Mucosa of descending colon (tissue), 3 donors: Measurements from ENCODE around the gene TRAF5. TPM values are rescaled to one million over a fixed set of nuclear protein-coding genes. Genes with fewer than 3 reads are reported as not detected.
"Not testable (repeated sequence)": the region's sequence is repeated elsewhere in the genome, so short reads cannot be mapped to it uniquely, and the experiment has no call there.

Source experiments
- ATAC-seq: fragments of 200-7000 bp; cut with Tn5 transposase; one replicate; pipeline ENCODE4 v1.9.1; 2020; ENCODE audit warnings: mild to moderate bottlenecking, moderate library complexity
- DNase-seq, 3 donors: peaks; one replicate each; pipeline ENCODE4 v3.0.0-alpha.2; 2020
- H3K36me3 ChIP-seq: fragments of 200-600 bp; one replicate; pipeline ENCODE4 v1.8.0; 2021; ENCODE audit warnings: low read depth, mild to moderate bottlenecking
- H3K4me1 ChIP-seq: fragments of 200-600 bp; one replicate; pipeline ENCODE4 v1.8.0; 2021; ENCODE audit warnings: low read depth, mild to moderate bottlenecking
- H3K4me3 ChIP-seq: fragments of 200-600 bp; one replicate; pipeline ENCODE4 v1.8.0; 2021; ENCODE audit warnings: mild to moderate bottlenecking
- H3K9me3 ChIP-seq: fragments of 200-600 bp; one replicate; pipeline ENCODE4 v1.8.0; 2021; ENCODE audit warnings: mild to moderate bottlenecking
- intact Hi-C, 2 donors: fragments of 100-400 bp; cut with DNase I in 1 of 2; cut with micrococcal nuclease in 1 of 2; formaldehyde crosslinking; loops; one replicate each; pipeline versions ENCODE4 v1.11.0 to v1.11.1; 2022; cut with DNase I, micrococcal nuclease
- total RNA-seq, 3 donors: library from RNA; stranded (reverse); fragmentation: NEBNext Ultra II Directional in 2 of 3; extraction: Animal tissue kit (Norgen Biotek cat#: 25700) in 2 of 3; gene quantifications; one replicate each; pipeline versions ENCODE4 v1.2.1 to v1.2.4, GENCODE V29; 2021 to 2023
- TF ChIP-seq, protein P1 (sequence below): fragments of 200-600 bp; IDR thresholded peaks from one replicate; pipeline ENCODE4 v1.8.0; 2022; ENCODE audit warnings: antibody characterized with exemption, mild to moderate bottlenecking
- donor health status: DM: no; HTN: no; CAD: no; lungs with moderate emphysema.
- donor health status: DM: no; HTN: no; CAD: no.
- donor health status: DM: no; HTN: yes; CAD: no.

Gene TRAF5
- total RNA-seq, 3 donors from 2014 or later, result 19.4 to 28.5 (median 23.9) TPM

DNA sequence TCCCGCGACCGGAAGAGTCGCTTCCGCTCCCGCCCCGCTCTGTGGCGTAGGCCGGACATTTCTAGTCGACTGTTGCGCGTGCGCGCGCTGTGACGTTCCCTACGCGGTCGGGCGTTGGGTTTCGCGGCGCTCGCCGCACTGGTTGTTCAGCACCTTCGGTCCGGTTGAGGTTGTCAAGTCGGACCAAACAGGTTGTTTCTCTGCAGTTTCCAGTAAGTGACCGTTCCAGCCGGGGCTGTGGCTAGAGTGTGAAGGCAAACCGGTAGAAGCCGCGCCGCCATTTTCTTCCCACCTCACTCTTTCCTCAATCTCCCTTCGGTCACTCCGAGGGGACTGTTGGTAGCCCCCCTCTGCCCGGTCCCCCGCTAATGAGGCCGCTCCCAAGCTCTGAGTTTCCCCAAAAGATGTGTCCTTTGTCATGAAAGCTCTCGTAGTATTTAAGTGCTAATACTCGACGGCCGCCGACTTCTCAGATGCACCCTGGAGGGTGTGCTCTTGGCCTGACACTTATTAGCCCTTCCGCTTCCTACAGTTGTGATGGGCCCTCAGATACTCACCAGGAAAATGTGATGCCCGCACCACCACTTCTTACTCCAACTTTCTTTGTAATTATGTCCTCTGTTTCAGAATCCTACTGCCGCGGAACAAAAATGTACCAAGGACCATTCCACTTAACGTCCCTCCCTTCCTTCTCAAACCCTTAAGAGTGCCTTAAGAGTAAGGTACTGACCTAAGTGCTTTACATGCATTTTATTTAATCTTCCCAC, 56.3 kb downstream of the TRAF5 start:
- Histone ChIP-seq H3K4me3 (peak overlapping the region; percentile 14), H3K36me3 (no peaks in the 10 kb centered on the region), H3K4me1 (peaks cover 6% of the 10 kb centered on the region), H3K9me3 (no peaks in the 10 kb centered on the region)
- intact Hi-C loops, result no loop called here
- TF ChIP-seq, protein P1, sequence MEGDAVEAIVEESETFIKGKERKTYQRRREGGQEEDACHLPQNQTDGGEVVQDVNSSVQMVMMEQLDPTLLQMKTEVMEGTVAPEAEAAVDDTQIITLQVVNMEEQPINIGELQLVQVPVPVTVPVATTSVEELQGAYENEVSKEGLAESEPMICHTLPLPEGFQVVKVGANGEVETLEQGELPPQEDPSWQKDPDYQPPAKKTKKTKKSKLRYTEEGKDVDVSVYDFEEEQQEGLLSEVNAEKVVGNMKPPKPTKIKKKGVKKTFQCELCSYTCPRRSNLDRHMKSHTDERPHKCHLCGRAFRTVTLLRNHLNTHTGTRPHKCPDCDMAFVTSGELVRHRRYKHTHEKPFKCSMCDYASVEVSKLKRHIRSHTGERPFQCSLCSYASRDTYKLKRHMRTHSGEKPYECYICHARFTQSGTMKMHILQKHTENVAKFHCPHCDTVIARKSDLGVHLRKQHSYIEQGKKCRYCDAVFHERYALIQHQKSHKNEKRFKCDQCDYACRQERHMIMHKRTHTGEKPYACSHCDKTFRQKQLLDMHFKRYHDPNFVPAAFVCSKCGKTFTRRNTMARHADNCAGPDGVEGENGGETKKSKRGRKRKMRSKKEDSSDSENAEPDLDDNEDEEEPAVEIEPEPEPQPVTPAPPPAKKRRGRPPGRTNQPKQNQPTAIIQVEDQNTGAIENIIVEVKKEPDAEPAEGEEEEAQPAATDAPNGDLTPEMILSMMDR, result no peak
- DNase-seq (peak; percentile 95 to 97 (median 96)), ATAC-seq (peak; percentile 100)

DNA sequence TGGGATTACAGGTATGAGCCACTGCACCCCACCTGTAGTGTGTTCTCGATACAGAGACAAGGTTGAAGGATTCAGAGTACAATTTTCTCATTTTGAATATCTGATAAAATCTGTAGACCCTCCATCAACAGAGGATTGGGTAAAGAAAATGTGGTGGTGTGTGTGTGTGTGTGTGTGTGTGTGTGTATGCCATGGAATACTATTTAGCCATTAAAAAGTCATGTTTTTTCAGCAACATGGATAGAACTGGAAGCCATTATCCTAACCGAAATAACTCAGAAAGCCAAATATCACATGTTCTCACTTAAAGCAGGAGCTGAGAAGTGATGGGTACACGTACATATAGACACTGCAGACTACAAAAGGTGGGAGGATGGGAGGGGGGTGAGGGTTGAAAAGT, 57.9 kb downstream of the TRAF5 start:
- TF ChIP-seq, protein P1, result no peak
- H3K4me3 ChIP-seq, result no peak overlapping the region
- peaks cover 6% of the 10 kb centered on the region for H3K4me1 ChIP-seq
- DNase-seq (no peak), ATAC-seq (no peak)
- intact Hi-C loops, result no loop called here
- no peaks in the 10 kb centered on the region for H3K36me3 ChIP-seq
- H3K9me3 ChIP-seq, result no peaks in the 10 kb centered on the region

DNA sequence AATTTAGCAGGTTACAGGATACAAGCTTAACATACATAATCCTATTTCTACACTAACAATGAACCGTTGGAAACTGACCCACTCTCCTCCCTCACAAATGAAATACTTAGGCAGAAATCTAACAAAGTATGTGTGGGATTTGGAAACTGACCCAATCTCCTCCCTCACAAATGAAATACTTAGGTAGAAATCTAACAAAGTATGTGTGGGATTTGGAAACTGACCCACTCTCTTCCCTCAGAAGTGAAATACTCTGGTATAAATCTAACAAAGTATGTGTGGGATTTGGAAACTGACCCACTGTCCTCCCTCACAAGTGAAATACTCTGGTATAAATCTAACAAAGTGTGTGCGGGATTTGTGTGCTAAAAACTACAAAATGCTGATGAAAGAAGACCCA, 60.3 kb downstream of the TRAF5 start:
- Histone ChIP-seq H3K4me1 (peaks cover 6% of the 10 kb centered on the region), H3K36me3 (no peaks in the 10 kb centered on the region), H3K9me3 (no peaks in the 10 kb centered on the region), H3K4me3 (no peak overlapping the region)
- TF ChIP-seq, protein P1, result no peak
- DNase-seq, result no peak
- no peak for ATAC-seq
- intact Hi-C loops, result no loop called here

DNA sequence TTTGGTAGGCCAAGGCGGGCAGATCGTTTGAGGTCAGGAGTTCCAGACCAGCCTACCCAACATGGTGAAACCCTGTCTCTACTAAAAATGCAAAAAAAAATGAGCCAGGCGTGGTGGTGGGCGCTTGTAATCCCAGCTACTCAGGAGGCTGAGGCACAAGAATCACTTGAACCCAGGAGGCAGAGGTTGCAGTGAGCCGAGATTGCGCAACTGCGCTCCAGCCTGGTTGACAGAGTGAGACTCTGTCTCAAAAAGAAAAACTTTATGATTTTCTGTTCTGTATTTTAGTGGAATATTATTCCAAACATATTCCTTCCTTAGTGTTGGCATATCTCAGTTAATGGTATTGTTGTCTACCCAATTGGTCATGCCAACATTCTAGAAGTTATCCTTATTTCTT, 64.2 kb downstream of the TRAF5 start:
- ATAC-seq, H3K4me3 ChIP-seq, DNase-seq, H3K9me3 ChIP-seq, intact Hi-C loops, H3K4me1 ChIP-seq, H3K36me3 ChIP-seq: not testable (repeated sequence)

DNA sequence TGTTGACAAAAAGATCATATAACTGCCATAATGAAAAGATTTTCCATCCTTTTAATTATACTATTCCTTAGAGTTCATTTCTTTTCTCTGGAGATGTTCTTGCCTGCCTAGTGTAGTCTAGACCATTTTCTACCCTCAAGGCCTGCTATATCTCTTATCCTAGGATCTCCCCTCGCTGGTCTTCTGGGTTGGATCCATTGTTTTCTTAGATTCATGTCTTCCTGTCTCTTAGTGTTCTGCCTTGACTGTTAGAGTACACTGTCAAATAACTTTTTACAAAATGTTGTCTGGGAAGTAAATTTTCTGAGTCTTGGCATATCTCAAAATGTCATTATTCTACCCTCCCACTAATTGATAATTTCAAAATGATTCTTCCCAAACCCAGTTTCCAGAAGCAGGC, 66.6 kb downstream of the TRAF5 start:
- no peak for DNase-seq
- Histone ChIP-seq H3K9me3 (no peaks in the 10 kb centered on the region), H3K4me3 (no peak overlapping the region), H3K36me3 (no peaks in the 10 kb centered on the region), H3K4me1 (no peaks in the 10 kb centered on the region)
- intact Hi-C loops, result no loop called here
- no peak for ATAC-seq
- TF ChIP-seq, protein P1, result no peak

DNA sequence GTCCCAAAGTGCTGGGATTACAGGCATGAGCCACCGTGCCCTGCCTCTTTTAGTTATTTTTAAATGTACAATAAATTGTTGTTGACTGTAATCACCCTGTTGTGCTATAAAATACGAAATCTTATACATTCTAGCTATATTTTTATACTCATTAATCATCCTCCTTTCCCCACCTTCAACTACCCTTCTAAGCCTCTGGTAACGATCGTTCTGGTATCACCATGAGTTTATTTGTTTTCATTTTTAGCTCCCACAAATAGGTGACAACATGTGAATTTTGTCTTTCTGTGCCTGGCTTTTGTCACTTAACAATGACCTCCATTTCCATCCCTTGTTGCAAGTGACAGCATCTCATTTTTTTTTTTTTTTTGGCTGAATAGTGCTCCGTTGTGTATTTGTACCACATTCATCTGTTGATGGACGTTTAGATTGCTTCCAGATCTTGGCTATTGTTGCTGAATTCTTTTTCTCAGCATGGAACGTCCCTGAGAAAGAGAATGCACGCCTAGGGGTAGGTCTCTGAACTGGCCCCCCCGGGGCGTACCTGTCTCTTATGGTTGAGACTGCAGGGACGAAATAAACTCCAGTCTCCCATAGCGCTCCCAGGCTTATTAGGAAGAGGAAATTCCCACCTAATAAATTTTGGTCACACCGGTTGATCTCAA, 71.8 kb downstream of the TRAF5 start:
- H3K36me3 ChIP-seq, H3K4me1 ChIP-seq, ATAC-seq, DNase-seq, H3K4me3 ChIP-seq, H3K9me3 ChIP-seq, intact Hi-C loops: not testable (repeated sequence)

DNA sequence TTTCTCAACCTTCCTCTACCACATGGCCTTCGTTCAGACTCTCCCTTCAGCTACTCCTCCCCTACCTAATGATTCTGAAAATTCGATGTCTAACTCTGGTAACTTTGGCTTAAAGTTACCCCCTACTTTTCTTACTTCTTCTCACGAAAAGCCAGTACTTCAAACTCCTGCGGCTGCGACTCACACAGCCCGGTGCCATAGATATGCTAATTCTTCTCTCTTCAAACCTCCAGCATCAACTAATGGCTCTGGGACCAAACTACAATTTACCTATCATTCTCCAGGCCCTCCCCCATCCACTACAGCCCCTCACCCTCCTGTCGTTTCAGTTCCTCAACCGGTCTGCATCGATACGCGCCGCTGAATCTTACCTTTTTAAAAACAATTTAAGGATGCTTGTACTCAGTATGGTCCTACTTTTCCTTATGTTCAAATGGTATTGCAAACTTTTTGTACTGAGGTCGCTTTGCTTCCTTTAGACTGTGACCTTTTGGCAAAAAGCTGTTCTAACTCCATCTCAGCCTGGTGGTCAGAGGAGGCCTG, 73.3 kb downstream of the TRAF5 start:
- ATAC-seq, DNase-seq, H3K4me1 ChIP-seq, H3K4me3 ChIP-seq, H3K9me3 ChIP-seq, intact Hi-C loops, H3K36me3 ChIP-seq: not testable (repeated sequence)

DNA sequence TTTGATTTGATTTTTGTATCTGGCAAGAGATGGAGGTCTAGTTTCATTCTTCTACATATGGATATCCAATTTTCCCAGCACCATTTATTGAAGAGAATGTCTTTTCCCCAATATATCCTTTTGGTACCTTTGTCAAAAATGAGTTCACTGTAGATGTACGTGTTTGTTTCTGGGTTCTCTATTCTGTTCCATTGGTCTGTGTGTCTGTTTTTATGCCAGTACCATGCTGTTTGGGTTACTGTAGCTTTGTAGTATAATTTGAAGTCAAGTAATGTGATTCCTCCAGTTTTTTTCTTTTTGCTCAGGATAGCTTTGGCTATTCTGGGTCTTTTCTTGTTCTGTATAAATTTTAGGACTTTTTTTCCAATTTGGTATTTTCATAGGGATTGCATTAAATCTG, 75.1 kb downstream of the TRAF5 start:
- H3K9me3 ChIP-seq, H3K36me3 ChIP-seq, ATAC-seq, H3K4me1 ChIP-seq, H3K4me3 ChIP-seq, DNase-seq, intact Hi-C loops: not testable (repeated sequence)

DNA sequence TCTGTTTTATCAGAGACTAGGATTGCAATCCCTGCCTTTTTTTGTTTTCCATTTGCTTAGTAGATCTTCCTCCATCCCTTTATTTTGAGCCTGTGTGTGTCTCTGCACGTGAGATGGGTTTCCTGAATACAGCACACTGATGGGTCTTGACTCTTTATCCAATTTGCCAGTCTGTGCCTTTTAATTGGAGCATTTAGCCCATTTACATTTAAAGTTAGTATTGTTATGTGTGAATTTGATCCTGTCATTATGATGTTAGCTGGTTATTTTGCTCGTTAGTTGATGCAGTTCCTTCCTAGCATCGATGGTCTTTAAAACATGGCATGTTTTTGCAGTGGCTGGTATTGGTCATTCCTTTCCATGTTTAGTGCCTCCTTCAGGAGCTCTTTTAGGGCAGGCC, 79.5 kb downstream of the TRAF5 start:
- H3K9me3 ChIP-seq, H3K36me3 ChIP-seq, ATAC-seq, DNase-seq, intact Hi-C loops, H3K4me1 ChIP-seq, H3K4me3 ChIP-seq: not testable (repeated sequence)

DNA sequence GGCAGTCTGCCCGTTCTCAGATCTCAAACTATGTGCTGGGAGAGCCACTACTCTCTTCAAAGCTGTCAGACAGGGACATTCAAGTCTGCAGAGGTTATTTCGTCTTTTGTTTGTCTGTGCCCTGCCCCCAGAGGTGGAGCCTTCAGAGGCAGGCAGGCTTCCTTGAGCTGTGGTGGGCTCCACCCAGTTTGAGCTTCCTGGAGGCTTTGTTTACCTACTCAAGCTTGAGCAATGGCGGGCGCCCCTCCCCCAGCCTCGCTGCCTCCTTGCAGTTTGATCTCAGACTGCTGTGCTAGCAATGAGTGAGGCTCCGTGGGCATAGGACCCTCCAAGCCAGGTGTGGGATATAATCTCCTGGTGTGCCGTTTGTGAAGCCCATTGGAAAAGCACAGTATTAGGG, 81.1 kb downstream of the TRAF5 start:
- H3K9me3 ChIP-seq, H3K36me3 ChIP-seq, H3K4me3 ChIP-seq, intact Hi-C loops, H3K4me1 ChIP-seq, ATAC-seq: not testable (repeated sequence)
- peak; percentile 65 to 73 (median 72) for DNase-seq
